ENCODE data around the gene LYZL4.

LYZL4 gene

GRCh38 chr3:42371776-42372175 lies 38.6 kb downstream of the LYZL4 start:
- DNase-seq (ENCODE audit: low read depth), result no peak

- no peak for DNase-seq (ENCODE audit: low read depth)
Measured at GRCh38 chr3:42369832-42370231, 40.6 kb downstream of the LYZL4 start.

- DNase-seq (ENCODE audit: low read depth), result no peak
Measured at GRCh38 chr3:42369304-42369703, 41.1 kb downstream of the LYZL4 start.

- no peak for DNase-seq (ENCODE audit: low read depth)
Measured at GRCh38 chr3:42368861-42369260, 41.5 kb downstream of the LYZL4 start.

GRCh38 chr3:42367903-42368302 lies 42.5 kb downstream of the LYZL4 start:
- DNase-seq (ENCODE audit: low read depth), result no peak

- DNase-seq (ENCODE audit: low read depth), result no peak
Measured at GRCh38 chr3:42366550-42366949, 43.9 kb downstream of the LYZL4 start.

GRCh38 chr3:42357335-42357734 lies 53.1 kb downstream of the LYZL4 start:
- no peak for DNase-seq (ENCODE audit: low read depth)

GRCh38 chr3:42355612-42356011 lies 54.8 kb downstream of the LYZL4 start:
- DNase-seq (ENCODE audit: low read depth), result no peak

- no peak for DNase-seq (ENCODE audit: low read depth)
Measured at GRCh38 chr3:42353631-42354030, 56.8 kb downstream of the LYZL4 start.

GRCh38 chr3:42351207-42351606 lies 59.2 kb downstream of the LYZL4 start:
- no peak for DNase-seq (ENCODE audit: low read depth)

GRCh38 chr3:42349765-42350594 lies 60.4 kb downstream of the LYZL4 start:
- no peak for DNase-seq (ENCODE audit: low read depth)

- DNase-seq (ENCODE audit: low read depth), result no peak
Measured at GRCh38 chr3:42347928-42348327, 62.5 kb downstream of the LYZL4 start.

Measured in activated gamma-delta T cell treated with anti-CD3 and anti-CD28 coated beads, Interleukin-2, amount 50 U/mL, for 16 hours (primary cell).